ENCODE measurements around the gene SPAG5.
A peak's percentile ranks its signal among the peaks of the same experiment; 100 is the strongest.

Gene SPAG5

GRCh38 chr17:28553000-28553505 is 45.8 kb downstream of the SPAG5 start:
- no peaks in the 10 kb centered on the region for H4K20me1 ChIP-seq (ENCODE audit: control insufficient read depth, insufficient read depth, low read depth, low read length)
- peak overlapping the region; percentile 81 for H3K4me3 ChIP-seq (ENCODE audit: low read length)
- H3F3A ChIP-seq (ENCODE audit: control insufficient read depth, insufficient read depth): no peaks in the 10 kb centered on the region
- H3K9me3 ChIP-seq (ENCODE audit: control insufficient read depth, insufficient read depth, low read length): no peaks in the 10 kb centered on the region
- H3K27ac ChIP-seq (ENCODE audit: low read depth, low read length): no peak overlapping the region
- no peaks in the 10 kb centered on the region for H3K9me2 ChIP-seq (replicated peaks; ENCODE audit: control insufficient read depth, low read length)
- H3K4me2 ChIP-seq (ENCODE audit: low read length): peak overlapping the region; percentile 82
- H3K4me1 ChIP-seq (ENCODE audit: control insufficient read depth, low read length): peaks cover 44% of the 10 kb centered on the region
- TF ChIP-seq CTCF (IDR thresholded peaks at IDR 0.05; ENCODE audit: low read depth, low read length, poor library complexity, severe bottlenecking) (no peak), EZH2phosphoT487 (IDR thresholded peaks at IDR 0.05; ENCODE audit: borderline replicate concordance, low read length) (no peak)
- H3K79me2 ChIP-seq (ENCODE audit: control insufficient read depth, low read length): peaks cover 12% of the 10 kb centered on the region; the same call in 1 of the 2 replicates
- H3K36me3 ChIP-seq (ENCODE audit: control insufficient read depth, low read length): peaks cover 41% of the 10 kb centered on the region
- H3K27me3 ChIP-seq (ENCODE audit: control insufficient read depth, low read length): no peaks in the 10 kb centered on the region

GRCh38 chr17:28552176-28552999 is 46.4 kb downstream of the SPAG5 start, which contains the start of gene UNC119:
UNC119 (minus strand) TSS chr17:28552624; CDS start chr17:28552557, 67 bp downstream.
- TF ChIP-seq CTCF (IDR thresholded peaks at IDR 0.05; ENCODE audit: low read depth, low read length, poor library complexity, severe bottlenecking) (no peak), EZH2phosphoT487 (IDR thresholded peaks at IDR 0.05; ENCODE audit: borderline replicate concordance, low read length) (no peak)
- Histone ChIP-seq H3K4me3 (ENCODE audit: low read length) (peak within 1 kb of the TSS; percentile 81), H3K9me3 (ENCODE audit: control insufficient read depth, insufficient read depth, low read length) (no peaks in the 10 kb centered on the region), H3K9me2 (replicated peaks; ENCODE audit: control insufficient read depth, low read length) (no peaks in the 10 kb centered on the region), H3F3A (ENCODE audit: control insufficient read depth, insufficient read depth) (0 out of 2 replicates have a peak, but pooled peaks cover 2% of the 10 kb centered on the region), H3K27ac (ENCODE audit: low read depth, low read length) (no peak within 1 kb of the TSS), H3K36me3 (ENCODE audit: control insufficient read depth, low read length) (peaks cover 35% of the 10 kb centered on the region), H3K4me1 (ENCODE audit: control insufficient read depth, low read length) (peaks cover 50% of the 10 kb centered on the region), H3K27me3 (ENCODE audit: control insufficient read depth, low read length) (no peaks in the 10 kb centered on the region), H3K4me2 (ENCODE audit: low read length) (peak within 1 kb of the TSS; percentile 82), H3K79me2 (ENCODE audit: control insufficient read depth, low read length) (peaks cover 12% of the 10 kb centered on the region; the same call in 1 of the 2 replicates), H4K20me1 (ENCODE audit: control insufficient read depth, insufficient read depth, low read depth, low read length) (no peaks in the 10 kb centered on the region)

- Histone ChIP-seq H3K4me3 (ENCODE audit: low read length) (peak overlapping the region; percentile 81), H3K36me3 (ENCODE audit: control insufficient read depth, low read length) (peaks cover 35% of the 10 kb centered on the region), H3K4me2 (ENCODE audit: low read length) (peak overlapping the region; percentile 82), H3K9me2 (replicated peaks; ENCODE audit: control insufficient read depth, low read length) (no peaks in the 10 kb centered on the region), H3K4me1 (ENCODE audit: control insufficient read depth, low read length) (peaks cover 56% of the 10 kb centered on the region), H3K79me2 (ENCODE audit: control insufficient read depth, low read length) (peaks cover 12% of the 10 kb centered on the region; the same call in 1 of the 2 replicates), H3K27ac (ENCODE audit: low read depth, low read length) (no peak overlapping the region), H3K27me3 (ENCODE audit: control insufficient read depth, low read length) (no peaks in the 10 kb centered on the region), H3F3A (ENCODE audit: control insufficient read depth, insufficient read depth) (0 out of 2 replicates have a peak, but pooled peaks cover 5% of the 10 kb centered on the region), H4K20me1 (ENCODE audit: control insufficient read depth, insufficient read depth, low read depth, low read length) (no peaks in the 10 kb centered on the region), H3K9me3 (ENCODE audit: control insufficient read depth, insufficient read depth, low read length) (no peaks in the 10 kb centered on the region)
- TF ChIP-seq EZH2phosphoT487 (IDR thresholded peaks at IDR 0.05; ENCODE audit: borderline replicate concordance, low read length): no peak
- no peak for TF ChIP-seq CTCF (IDR thresholded peaks at IDR 0.05; ENCODE audit: low read depth, low read length, poor library complexity, severe bottlenecking)
These were observed 47.2 kb downstream of the SPAG5 start for GRCh38 chr17:28551421-28552175.

Data from DOHH2 (cell line).